SIG-M5 treated with dmso at 0.1 percent for 504 hours (cell line): Measurements from ENCODE around the gene CCDC57.
"Not testable (repeated sequence)": the region's sequence is repeated elsewhere in the genome, so short reads cannot be mapped to it uniquely, and the experiment has no call there.

Source experiments
- DNase-seq: peaks from one replicate; lab custom pipeline; 2025; ENCODE audit not compliant: unreplicated experiment; lab: John Stamatoyannopoulos, UW

CCDC57 gene

GRCh38 chr17:82179412-82179811 lies 33.2 kb downstream of the CCDC57 start:
- DNase-seq: no peak

GRCh38 chr17:82178499-82179261 lies 34.0 kb downstream of the CCDC57 start:
- no peak for DNase-seq

- DNase-seq: no peak
These were observed 34.7 kb downstream of the CCDC57 start for GRCh38 chr17:82177761-82178498.

GRCh38 chr17:82177276-82177675 lies 35.4 kb downstream of the CCDC57 start:
- no peak for DNase-seq

- no peak for DNase-seq
These were observed 36.7 kb downstream of the CCDC57 start for GRCh38 chr17:82175951-82176350.

- no peak for DNase-seq
These were observed 37.4 kb downstream of the CCDC57 start for GRCh38 chr17:82175201-82175600.

GRCh38 chr17:82174042-82174857 lies 38.4 kb downstream of the CCDC57 start:
- not testable (repeated sequence) for DNase-seq

GRCh38 chr17:82173351-82174041 lies 39.1 kb downstream of the CCDC57 start:
- DNase-seq: no peak

GRCh38 chr17:82172486-82173160 lies 40.0 kb downstream of the CCDC57 start:
- DNase-seq: no peak

- no peak for DNase-seq
These were observed 40.8 kb downstream of the CCDC57 start for GRCh38 chr17:82171750-82172375.

- DNase-seq: no peak
These were observed 42.2 kb downstream of the CCDC57 start for GRCh38 chr17:82170412-82170961.

- DNase-seq: no peak
These were observed 44.1 kb downstream of the CCDC57 start for GRCh38 chr17:82168568-82168967.

GRCh38 chr17:82167028-82167427 lies 45.6 kb downstream of the CCDC57 start:
- DNase-seq: no peak

- DNase-seq: no peak
These were observed 47.8 kb downstream of the CCDC57 start for GRCh38 chr17:82164853-82165252.

GRCh38 chr17:82161216-82161615 lies 51.4 kb downstream of the CCDC57 start:
- DNase-seq: no peak

- no peak for DNase-seq
These were observed 52.6 kb downstream of the CCDC57 start for GRCh38 chr17:82160075-82160474.

- DNase-seq: no peak
These were observed 53.8 kb downstream of the CCDC57 start for GRCh38 chr17:82158825-82159224.

- DNase-seq: no peak
These were observed 55.3 kb downstream of the CCDC57 start for GRCh38 chr17:82157046-82158035.
